ENCODE measurements around the gene ZBTB20.

DNA sequence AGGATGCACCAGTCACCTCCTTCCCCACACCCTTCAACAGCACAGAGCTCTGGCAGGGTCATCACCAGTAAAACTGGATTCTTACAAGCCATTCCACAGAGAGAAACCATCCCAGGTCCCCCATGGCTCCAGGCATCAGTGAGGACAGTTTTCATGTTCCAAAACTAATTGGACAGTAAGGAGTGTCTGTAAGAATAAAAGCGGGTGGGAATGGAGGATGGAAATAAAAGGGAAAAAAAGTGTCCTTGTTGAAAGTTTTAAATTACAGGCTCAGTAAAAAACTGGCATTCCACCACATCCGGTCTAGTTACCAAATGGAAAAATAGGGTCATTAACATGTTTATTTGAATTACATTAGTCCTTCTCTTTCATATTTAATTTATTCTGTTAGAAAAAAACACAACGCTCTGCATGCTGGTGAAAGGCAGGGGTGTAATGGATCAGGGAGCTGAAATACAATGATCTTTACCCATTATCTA lies 735.9 kb downstream of the ZBTB20 start:
- TF ChIP-seq, protein P1, sequence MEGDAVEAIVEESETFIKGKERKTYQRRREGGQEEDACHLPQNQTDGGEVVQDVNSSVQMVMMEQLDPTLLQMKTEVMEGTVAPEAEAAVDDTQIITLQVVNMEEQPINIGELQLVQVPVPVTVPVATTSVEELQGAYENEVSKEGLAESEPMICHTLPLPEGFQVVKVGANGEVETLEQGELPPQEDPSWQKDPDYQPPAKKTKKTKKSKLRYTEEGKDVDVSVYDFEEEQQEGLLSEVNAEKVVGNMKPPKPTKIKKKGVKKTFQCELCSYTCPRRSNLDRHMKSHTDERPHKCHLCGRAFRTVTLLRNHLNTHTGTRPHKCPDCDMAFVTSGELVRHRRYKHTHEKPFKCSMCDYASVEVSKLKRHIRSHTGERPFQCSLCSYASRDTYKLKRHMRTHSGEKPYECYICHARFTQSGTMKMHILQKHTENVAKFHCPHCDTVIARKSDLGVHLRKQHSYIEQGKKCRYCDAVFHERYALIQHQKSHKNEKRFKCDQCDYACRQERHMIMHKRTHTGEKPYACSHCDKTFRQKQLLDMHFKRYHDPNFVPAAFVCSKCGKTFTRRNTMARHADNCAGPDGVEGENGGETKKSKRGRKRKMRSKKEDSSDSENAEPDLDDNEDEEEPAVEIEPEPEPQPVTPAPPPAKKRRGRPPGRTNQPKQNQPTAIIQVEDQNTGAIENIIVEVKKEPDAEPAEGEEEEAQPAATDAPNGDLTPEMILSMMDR (IDR thresholded peaks at IDR 0.05; ENCODE audit: low read depth, low read length, poor library complexity, severe bottlenecking), result no peak
- TF ChIP-seq EZH2phosphoT487 (IDR thresholded peaks at IDR 0.05; ENCODE audit: borderline replicate concordance, low read length), result no peak
